ENCODE results near the gene FAM20C.
"Not testable (repeated sequence)": the region's sequence is repeated elsewhere in the genome, so short reads cannot be mapped to it uniquely, and the experiment has no call there.

FAM20C gene

GRCh38 chr7:192701-193480, 520 bp downstream of the FAM20C start:
- no peak for DNase-seq (ENCODE audit: low spot score)

- DNase-seq (ENCODE audit: low spot score) = no peak
Measured at GRCh38 chr7:193481-194251, 1.3 kb downstream of the FAM20C start.

GRCh38 chr7:194252-195009, 2.1 kb downstream of the FAM20C start:
- peak; percentile 36 for DNase-seq (ENCODE audit: low spot score)

GRCh38 chr7:195010-195829, 2.8 kb downstream of the FAM20C start:
- no peak for DNase-seq (ENCODE audit: low spot score)

- no peak for DNase-seq (ENCODE audit: low spot score)
Measured at GRCh38 chr7:195830-196128, 3.4 kb downstream of the FAM20C start.

GRCh38 chr7:196283-196682, 3.9 kb downstream of the FAM20C start:
- no peak for DNase-seq (ENCODE audit: low spot score)

- no peak for DNase-seq (ENCODE audit: low spot score)
Measured at GRCh38 chr7:196778-197321, 4.5 kb downstream of the FAM20C start.

GRCh38 chr7:197413-198335, 5.3 kb downstream of the FAM20C start:
- no peak for DNase-seq (ENCODE audit: low spot score)

- DNase-seq (ENCODE audit: low spot score) = no peak
Measured at GRCh38 chr7:199483-200249, 7.3 kb downstream of the FAM20C start.

GRCh38 chr7:200290-200689, 7.9 kb downstream of the FAM20C start:
- no peak for DNase-seq (ENCODE audit: low spot score)

- DNase-seq (ENCODE audit: low spot score) = no peak
Measured at GRCh38 chr7:200704-201103, 8.3 kb downstream of the FAM20C start.

- DNase-seq (ENCODE audit: low spot score) = no peak
Measured at GRCh38 chr7:204326-204725, 12.0 kb downstream of the FAM20C start.

GRCh38 chr7:205115-206010, 13.0 kb downstream of the FAM20C start:
- DNase-seq (ENCODE audit: low spot score) = no peak

GRCh38 chr7:206351-206750, 14.0 kb downstream of the FAM20C start:
- DNase-seq (ENCODE audit: low spot score) = not testable (repeated sequence)

- DNase-seq (ENCODE audit: low spot score) = no peak
Measured at GRCh38 chr7:207418-208129, 15.2 kb downstream of the FAM20C start.

GRCh38 chr7:208130-208673, 15.8 kb downstream of the FAM20C start:
- DNase-seq (ENCODE audit: low spot score) = no peak

- no peak for DNase-seq (ENCODE audit: low spot score)
Measured at GRCh38 chr7:208816-209215, 16.4 kb downstream of the FAM20C start.

- no peak for DNase-seq (ENCODE audit: low spot score)
Measured at GRCh38 chr7:209416-209815, 17.0 kb downstream of the FAM20C start.

All from COLO829 (cell line).